ENCODE data around the gene ARMC10.

ARMC10 gene

GRCh38 chr7:103129702-103130549 is 55.0 kb downstream of the ARMC10 start:
- Histone ChIP-seq H2BK120ac (ENCODE audit: low read depth, low read length) (no peak overlapping the region), H4K8ac (ENCODE audit: low read depth, low read length) (no peak overlapping the region), H3K27ac (ENCODE audit: low read depth, low read length) (no peak overlapping the region), H3K4ac (ENCODE audit: low read depth, low read length) (no peak overlapping the region), H2AK5ac (ENCODE audit: low read length) (no peak overlapping the region), H3K4me1 (ENCODE audit: control insufficient read depth, low read depth, low read length) (no peaks in the 10 kb centered on the region), H4K5ac (ENCODE audit: low read length) (no peak overlapping the region), H3K79me1 (ENCODE audit: low read length) (peaks cover 5% of the 10 kb centered on the region), H3K56ac (ENCODE audit: low read length) (no peak overlapping the region), H3K27me3 (ENCODE audit: insufficient read depth, low read length, poor library complexity) (no peaks in the 10 kb centered on the region), H3K79me2 (ENCODE audit: control insufficient read depth, insufficient read depth, low read length) (no peaks in the 10 kb centered on the region), H3K9ac (ENCODE audit: low read length) (no peak overlapping the region), H3K36me3 (ENCODE audit: control insufficient read depth, insufficient read depth, low read length) (no peaks in the 10 kb centered on the region), H3K23ac (ENCODE audit: low read length) (no peak overlapping the region), H2BK15ac (replicated peaks; ENCODE audit: low read depth) (no peak overlapping the region), H3K4me2 (ENCODE audit: low read length) (no peak overlapping the region), H3K4me3 (ENCODE audit: low read length) (no peak overlapping the region), H2BK5ac (ENCODE audit: low read length) (no peak overlapping the region), H3K18ac (ENCODE audit: low read length) (no peak overlapping the region)
- WGBS (ENCODE audit: extremely low coverage, insufficient coverage, low lambda C conversion rate) = no CpG with 5 or more reads among the region's 6 CpGs
- DNase-seq = no peak

DNA sequence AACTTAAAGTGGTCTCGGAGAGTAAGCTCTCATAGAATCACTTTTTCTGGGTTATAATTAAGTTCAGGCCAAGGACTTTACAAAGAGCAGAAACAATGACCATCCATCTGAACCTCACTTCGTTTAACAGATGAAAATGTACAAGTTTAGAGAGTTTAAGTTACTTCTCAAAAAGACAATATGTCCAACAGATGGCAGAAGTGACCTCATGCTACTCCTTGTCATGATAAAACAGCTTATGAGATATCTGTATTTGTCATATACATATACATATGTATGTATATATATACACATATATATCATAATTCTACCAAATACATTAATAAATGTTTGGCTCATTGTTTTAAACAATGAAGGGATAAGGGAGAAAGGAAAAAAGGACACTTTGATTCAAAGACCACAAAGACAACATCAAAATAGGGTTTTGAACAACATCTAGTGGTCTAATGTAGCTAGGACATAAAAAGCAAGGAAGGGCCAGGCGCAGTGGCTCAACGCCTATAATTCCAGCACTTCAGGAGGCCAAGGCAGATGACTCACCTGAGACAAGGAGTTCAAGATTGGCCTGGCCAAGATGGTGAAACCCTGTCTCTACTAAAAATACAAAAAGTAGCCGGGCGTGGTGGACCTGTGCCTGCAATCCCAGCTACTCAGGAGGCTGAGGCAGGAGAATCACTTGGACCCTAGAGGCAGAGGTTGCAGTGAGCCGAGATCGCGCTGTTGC is 56.1 kb downstream of the ARMC10 start:
- H2BK120ac ChIP-seq (ENCODE audit: low read depth, low read length) = no peak overlapping the region
- no peak overlapping the region for H3K4ac ChIP-seq (ENCODE audit: low read depth, low read length)
- H3K27me3 ChIP-seq (ENCODE audit: insufficient read depth, low read length, poor library complexity) = no peaks in the 10 kb centered on the region
- H3K4me3 ChIP-seq (ENCODE audit: low read length) = no peak overlapping the region
- no peak overlapping the region for H3K18ac ChIP-seq (ENCODE audit: low read length)
- no peaks in the 10 kb centered on the region for H3K79me2 ChIP-seq (ENCODE audit: control insufficient read depth, insufficient read depth, low read length)
- H3K9ac ChIP-seq (ENCODE audit: low read length) = no peak overlapping the region
- no peaks in the 10 kb centered on the region for H3K36me3 ChIP-seq (ENCODE audit: control insufficient read depth, insufficient read depth, low read length)
- H2AK5ac ChIP-seq (ENCODE audit: low read length) = no peak overlapping the region
- H3K4me2 ChIP-seq (ENCODE audit: low read length) = no peak overlapping the region
- no peak overlapping the region for H4K5ac ChIP-seq (ENCODE audit: low read length)
- no peaks in the 10 kb centered on the region for H3K4me1 ChIP-seq (ENCODE audit: control insufficient read depth, low read depth, low read length)
- H3K23ac ChIP-seq (ENCODE audit: low read length) = no peak overlapping the region
- H4K8ac ChIP-seq (ENCODE audit: low read depth, low read length) = no peak overlapping the region
- H2BK15ac ChIP-seq (replicated peaks; ENCODE audit: low read depth) = no peak overlapping the region
- no peak overlapping the region for H3K56ac ChIP-seq (ENCODE audit: low read length)
- no CpG with 5 or more reads among the region's 9 CpGs for WGBS (ENCODE audit: extremely low coverage, insufficient coverage, low lambda C conversion rate)
- H2BK5ac ChIP-seq (ENCODE audit: low read length) = no peak overlapping the region
- no peak overlapping the region for H3K27ac ChIP-seq (ENCODE audit: low read depth, low read length)
- H3K79me1 ChIP-seq (ENCODE audit: low read length) = peaks cover 5% of the 10 kb centered on the region
- no peak for DNase-seq

DNA sequence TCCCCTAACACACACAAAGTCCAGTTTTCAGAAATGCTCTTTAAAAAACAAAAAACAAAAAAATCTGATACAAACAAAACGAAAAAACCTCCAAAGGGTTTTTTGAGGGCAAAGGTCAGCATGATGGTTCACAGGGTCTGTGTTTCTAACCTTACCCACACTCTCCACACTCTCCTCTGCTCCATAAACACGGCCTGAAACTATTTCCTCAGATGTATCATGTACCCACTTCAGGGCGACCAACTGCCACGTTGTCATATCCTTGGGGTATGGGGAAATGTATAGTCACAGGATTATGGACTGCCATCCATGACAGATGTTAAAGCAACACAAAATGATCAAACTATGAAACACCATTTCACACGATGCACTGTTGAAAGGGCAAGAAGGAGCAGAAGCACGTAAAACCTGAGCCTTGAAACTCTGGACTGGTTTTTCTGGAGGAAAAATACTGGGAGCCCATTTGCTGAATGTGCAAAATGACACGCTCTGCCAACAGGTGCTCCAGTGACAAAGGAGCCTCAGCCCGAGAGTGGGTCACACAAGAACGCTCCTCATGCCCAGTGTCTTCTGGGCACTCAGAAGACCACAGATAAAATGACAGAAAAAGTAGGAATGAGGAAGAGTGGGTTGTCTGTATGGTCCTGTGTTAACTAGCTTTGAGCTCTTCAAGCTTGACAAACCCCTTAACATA is 58.2 kb downstream of the ARMC10 start:
- WGBS (ENCODE audit: extremely low coverage, insufficient coverage, low lambda C conversion rate) = no CpG with 5 or more reads among the region's 9 CpGs
- no peaks in the 10 kb centered on the region for H3K36me3 ChIP-seq (ENCODE audit: control insufficient read depth, insufficient read depth, low read length)
- H4K8ac ChIP-seq (ENCODE audit: low read depth, low read length) = no peak overlapping the region
- no peaks in the 10 kb centered on the region for H3K4me1 ChIP-seq (ENCODE audit: control insufficient read depth, low read depth, low read length)
- H4K5ac ChIP-seq (ENCODE audit: low read length) = no peak overlapping the region
- no peak overlapping the region for H3K4me2 ChIP-seq (ENCODE audit: low read length)
- H3K79me1 ChIP-seq (ENCODE audit: low read length) = peaks cover 5% of the 10 kb centered on the region
- H3K79me2 ChIP-seq (ENCODE audit: control insufficient read depth, insufficient read depth, low read length) = no peaks in the 10 kb centered on the region
- H3K27ac ChIP-seq (ENCODE audit: low read depth, low read length) = no peak overlapping the region
- H2BK5ac ChIP-seq (ENCODE audit: low read length) = no peak overlapping the region
- no peak overlapping the region for H3K56ac ChIP-seq (ENCODE audit: low read length)
- no peak overlapping the region for H3K4ac ChIP-seq (ENCODE audit: low read depth, low read length)
- no peak overlapping the region for H3K23ac ChIP-seq (ENCODE audit: low read length)
- no peak overlapping the region for H2BK120ac ChIP-seq (ENCODE audit: low read depth, low read length)
- no peak overlapping the region for H3K4me3 ChIP-seq (ENCODE audit: low read length)
- no peak overlapping the region for H2AK5ac ChIP-seq (ENCODE audit: low read length)
- no peak overlapping the region for H3K9ac ChIP-seq (ENCODE audit: low read length)
- no peak overlapping the region for H3K18ac ChIP-seq (ENCODE audit: low read length)
- no peaks in the 10 kb centered on the region for H3K27me3 ChIP-seq (ENCODE audit: insufficient read depth, low read length, poor library complexity)
- DNase-seq = no peak
- no peak overlapping the region for H2BK15ac ChIP-seq (replicated peaks; ENCODE audit: low read depth)

- no peak for DNase-seq
- Histone ChIP-seq H3K36me3 (ENCODE audit: control insufficient read depth, insufficient read depth, low read length) (no peaks in the 10 kb centered on the region), H3K18ac (ENCODE audit: low read length) (no peak overlapping the region), H4K5ac (ENCODE audit: low read length) (no peak overlapping the region), H2AK5ac (ENCODE audit: low read length) (no peak overlapping the region), H3K4me1 (ENCODE audit: control insufficient read depth, low read depth, low read length) (no peaks in the 10 kb centered on the region), H4K8ac (ENCODE audit: low read depth, low read length) (no peak overlapping the region), H2BK5ac (ENCODE audit: low read length) (no peak overlapping the region), H2BK120ac (ENCODE audit: low read depth, low read length) (no peak overlapping the region), H2BK15ac (replicated peaks; ENCODE audit: low read depth) (no peak overlapping the region), H3K4ac (ENCODE audit: low read depth, low read length) (no peak overlapping the region), H3K9ac (ENCODE audit: low read length) (no peak overlapping the region), H3K27ac (ENCODE audit: low read depth, low read length) (no peak overlapping the region), H3K27me3 (ENCODE audit: insufficient read depth, low read length, poor library complexity) (no peaks in the 10 kb centered on the region), H3K79me1 (ENCODE audit: low read length) (peaks cover 5% of the 10 kb centered on the region), H3K23ac (ENCODE audit: low read length) (no peak overlapping the region), H3K4me2 (ENCODE audit: low read length) (no peak overlapping the region), H3K4me3 (ENCODE audit: low read length) (no peak overlapping the region), H3K79me2 (ENCODE audit: control insufficient read depth, insufficient read depth, low read length) (no peaks in the 10 kb centered on the region), H3K56ac (ENCODE audit: low read length) (no peak overlapping the region)
- WGBS (ENCODE audit: extremely low coverage, insufficient coverage, low lambda C conversion rate) = no CpG with 5 or more reads among the region's 3 CpGs
Observed at GRCh38 chr7:103134836-103135554, 60.1 kb downstream of the ARMC10 start.

DNA sequence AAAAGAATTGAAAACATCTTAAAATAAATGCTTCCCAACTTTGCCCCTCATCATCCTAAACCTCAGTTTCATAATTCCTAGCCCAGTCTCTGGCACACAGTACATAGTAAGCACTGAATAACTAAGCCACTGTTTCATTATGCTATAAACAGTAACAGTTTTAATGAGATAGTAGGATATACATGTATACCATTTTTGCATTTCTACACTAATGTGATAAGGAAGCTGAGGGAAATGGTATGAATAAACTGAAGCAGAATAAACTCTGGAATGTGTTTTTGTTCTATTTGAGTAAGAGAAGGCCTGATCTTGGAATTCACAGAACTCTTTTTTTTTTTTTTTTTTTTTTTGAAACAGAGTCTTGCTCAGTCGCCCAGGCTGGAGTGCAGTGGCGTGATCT is 65.1 kb downstream of the ARMC10 start:
- H3K79me1 ChIP-seq (ENCODE audit: low read length) = no peaks in the 10 kb centered on the region
- H3K36me3 ChIP-seq (ENCODE audit: control insufficient read depth, insufficient read depth, low read length) = no peaks in the 10 kb centered on the region
- no peak overlapping the region for H3K18ac ChIP-seq (ENCODE audit: low read length)
- no peak overlapping the region for H2BK5ac ChIP-seq (ENCODE audit: low read length)
- H3K4me1 ChIP-seq (ENCODE audit: control insufficient read depth, low read depth, low read length) = no peaks in the 10 kb centered on the region
- H3K27ac ChIP-seq (ENCODE audit: low read depth, low read length) = no peak overlapping the region
- H4K5ac ChIP-seq (ENCODE audit: low read length) = no peak overlapping the region
- no peak overlapping the region for H3K23ac ChIP-seq (ENCODE audit: low read length)
- no peak overlapping the region for H3K56ac ChIP-seq (ENCODE audit: low read length)
- H4K8ac ChIP-seq (ENCODE audit: low read depth, low read length) = no peak overlapping the region
- H2BK120ac ChIP-seq (ENCODE audit: low read depth, low read length) = no peak overlapping the region
- no peaks in the 10 kb centered on the region for H3K27me3 ChIP-seq (ENCODE audit: insufficient read depth, low read length, poor library complexity)
- no peaks in the 10 kb centered on the region for H3K79me2 ChIP-seq (ENCODE audit: control insufficient read depth, insufficient read depth, low read length)
- no peak overlapping the region for H3K4ac ChIP-seq (ENCODE audit: low read depth, low read length)
- H3K4me3 ChIP-seq (ENCODE audit: low read length) = no peak overlapping the region
- H2AK5ac ChIP-seq (ENCODE audit: low read length) = no peak overlapping the region
- H3K4me2 ChIP-seq (ENCODE audit: low read length) = no peak overlapping the region
- no peak overlapping the region for H2BK15ac ChIP-seq (replicated peaks; ENCODE audit: low read depth)
- DNase-seq = no peak
- WGBS (ENCODE audit: extremely low coverage, insufficient coverage, low lambda C conversion rate) = no CpG with 5 or more reads among the region's 2 CpGs
- H3K9ac ChIP-seq (ENCODE audit: low read length) = no peak overlapping the region

Measured in mesendoderm (in vitro differentiated cells).